Measurements from ENCODE around the gene TAPT1. TPM values are rescaled to one million over a fixed set of nuclear protein-coding genes. Genes with fewer than 3 reads are reported as not detected.

Gene TAPT1
- polyA plus RNA-seq, 1 experiment = 11.5 TPM

- Histone ChIP-seq H3K9me3 (ENCODE audit: control insufficient read depth, insufficient read depth, low read length) (no peaks in the 10 kb centered on the region), H3K27ac (ENCODE audit: low read depth, low read length) (no peak overlapping the region), H3K27me3 (ENCODE audit: control insufficient read depth, insufficient read depth, low read length) (peaks cover 18% of the 10 kb centered on the region), H3K4me3 (ENCODE audit: low read depth, low read length) (no peak overlapping the region)
- ChIA-PET POLR2A (no interaction called here), CTCF (interaction anchor here (0.6 to 0.7 kb wide), 2 partner anchors 331 to 914 kb away, joined by 3 to 6 read pairs; no protein-coding TSS in a partner anchor)
- no peak for TF ChIP-seq CTCF (IDR thresholded peaks at IDR 0.05; ENCODE audit: low read depth, low read length)
- no peak for DNase-seq (ENCODE audit: low read depth, low spot score)
These were observed 95.0 kb downstream of the TAPT1 start for GRCh38 chr4:16131293-16131692.

- H3K27ac ChIP-seq (ENCODE audit: low read depth, low read length) = no peak overlapping the region
- H3K9me3 ChIP-seq (ENCODE audit: control insufficient read depth, insufficient read depth, low read length) = no peaks in the 10 kb centered on the region
- POLR2A ChIA-PET = no interaction called here
- CTCF ChIA-PET = no interaction called here
- H3K27me3 ChIP-seq (ENCODE audit: control insufficient read depth, insufficient read depth, low read length) = peaks cover 16% of the 10 kb centered on the region
- no peak for TF ChIP-seq CTCF (IDR thresholded peaks at IDR 0.05; ENCODE audit: low read depth, low read length)
- DNase-seq (ENCODE audit: low read depth, low spot score) = no peak
- no peak overlapping the region for H3K4me3 ChIP-seq (ENCODE audit: low read depth, low read length)
These were observed 96.9 kb downstream of the TAPT1 start for GRCh38 chr4:16129336-16129735.

GRCh38 chr4:16126714-16127113 lies 99.6 kb downstream of the TAPT1 start:
- CTCF ChIA-PET = no interaction called here
- H3K9me3 ChIP-seq (ENCODE audit: control insufficient read depth, insufficient read depth, low read length) = no peaks in the 10 kb centered on the region
- no peak for TF ChIP-seq CTCF (IDR thresholded peaks at IDR 0.05; ENCODE audit: low read depth, low read length)
- no peak overlapping the region for H3K27ac ChIP-seq (ENCODE audit: low read depth, low read length)
- POLR2A ChIA-PET = no interaction called here
- DNase-seq (ENCODE audit: low read depth, low spot score) = no peak
- H3K4me3 ChIP-seq (ENCODE audit: low read depth, low read length) = no peak overlapping the region
- peaks cover 26% of the 10 kb centered on the region for H3K27me3 ChIP-seq (ENCODE audit: control insufficient read depth, insufficient read depth, low read length)

- DNase-seq (ENCODE audit: low read depth, low spot score) = no peak
- POLR2A ChIA-PET = no interaction called here
- Histone ChIP-seq H3K9me3 (ENCODE audit: control insufficient read depth, insufficient read depth, low read length) (no peaks in the 10 kb centered on the region), H3K27me3 (ENCODE audit: control insufficient read depth, insufficient read depth, low read length) (peaks cover 26% of the 10 kb centered on the region), H3K27ac (ENCODE audit: low read depth, low read length) (no peak overlapping the region), H3K4me3 (ENCODE audit: low read depth, low read length) (no peak overlapping the region)
- CTCF ChIA-PET = no interaction called here
- no peak for TF ChIP-seq CTCF (IDR thresholded peaks at IDR 0.05; ENCODE audit: low read depth, low read length)
These were observed 100.5 kb downstream of the TAPT1 start for GRCh38 chr4:16125571-16126445.

GRCh38 chr4:16124232-16124631 lies 102.0 kb downstream of the TAPT1 start:
- Histone ChIP-seq H3K4me3 (ENCODE audit: low read depth, low read length) (no peak overlapping the region), H3K9me3 (ENCODE audit: control insufficient read depth, insufficient read depth, low read length) (no peaks in the 10 kb centered on the region), H3K27me3 (ENCODE audit: control insufficient read depth, insufficient read depth, low read length) (peaks cover 24% of the 10 kb centered on the region), H3K27ac (ENCODE audit: low read depth, low read length) (no peak overlapping the region)
- no peak for DNase-seq (ENCODE audit: low read depth, low spot score)
- TF ChIP-seq CTCF (IDR thresholded peaks at IDR 0.05; ENCODE audit: low read depth, low read length) = no peak
- CTCF ChIA-PET = no interaction called here
- POLR2A ChIA-PET = no interaction called here

Data from AG04450 (cell line).